Activated T-cell treated with anti-CD3 and anti-CD28 coated beads for 1 hour (primary cell): ENCODE measurements around the gene CFAP97D2.
"Not testable (repeated sequence)": the region's sequence is repeated elsewhere in the genome, so short reads cannot be mapped to it uniquely, and the experiment has no call there.

Source experiments
- DNase-seq: peaks from one replicate; pipeline ENCODE4 v3.0.0-alpha.2; 2020; ENCODE audit warnings: low read depth

The CFAP97D2 gene

DNA sequence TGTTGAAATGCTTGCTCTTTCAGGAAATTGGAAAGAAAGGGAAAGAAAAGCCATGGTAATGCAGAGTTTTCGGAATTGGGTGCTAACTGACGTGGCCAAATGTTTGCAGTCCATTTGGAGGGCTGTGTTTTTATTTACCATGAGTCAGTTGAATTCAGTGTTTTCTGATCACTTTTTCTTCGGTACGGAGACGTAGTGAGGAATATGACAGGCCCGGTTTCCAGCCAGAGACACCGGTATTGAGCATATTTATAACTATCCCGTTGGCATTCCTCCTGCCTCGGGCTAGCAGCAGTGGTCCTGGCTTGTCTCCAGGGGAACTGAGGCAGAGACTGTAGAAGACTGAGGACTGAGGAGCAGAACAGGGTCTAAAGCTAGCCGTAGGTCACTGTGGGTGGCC, 56.6 kb downstream of the CFAP97D2 start:
- no peak for DNase-seq

DNA sequence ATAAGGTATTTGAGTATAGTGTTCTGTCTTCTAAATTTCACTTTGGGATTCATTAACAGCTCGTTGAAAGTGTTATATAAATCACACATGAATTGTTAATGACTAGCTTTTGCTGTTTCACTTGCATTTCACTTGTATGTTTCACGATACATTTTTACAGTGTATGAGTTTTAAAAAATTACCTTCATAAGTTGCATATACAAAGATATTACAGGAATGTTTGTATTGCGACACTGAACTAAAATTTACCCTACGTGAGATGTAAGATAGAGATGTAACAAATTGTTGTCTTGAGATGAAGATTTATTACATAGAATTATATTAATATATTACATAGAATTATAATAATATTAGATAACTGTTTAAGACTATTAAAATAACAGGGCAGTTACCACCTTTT, 57.2 kb downstream of the CFAP97D2 start:
- DNase-seq: no peak

DNA sequence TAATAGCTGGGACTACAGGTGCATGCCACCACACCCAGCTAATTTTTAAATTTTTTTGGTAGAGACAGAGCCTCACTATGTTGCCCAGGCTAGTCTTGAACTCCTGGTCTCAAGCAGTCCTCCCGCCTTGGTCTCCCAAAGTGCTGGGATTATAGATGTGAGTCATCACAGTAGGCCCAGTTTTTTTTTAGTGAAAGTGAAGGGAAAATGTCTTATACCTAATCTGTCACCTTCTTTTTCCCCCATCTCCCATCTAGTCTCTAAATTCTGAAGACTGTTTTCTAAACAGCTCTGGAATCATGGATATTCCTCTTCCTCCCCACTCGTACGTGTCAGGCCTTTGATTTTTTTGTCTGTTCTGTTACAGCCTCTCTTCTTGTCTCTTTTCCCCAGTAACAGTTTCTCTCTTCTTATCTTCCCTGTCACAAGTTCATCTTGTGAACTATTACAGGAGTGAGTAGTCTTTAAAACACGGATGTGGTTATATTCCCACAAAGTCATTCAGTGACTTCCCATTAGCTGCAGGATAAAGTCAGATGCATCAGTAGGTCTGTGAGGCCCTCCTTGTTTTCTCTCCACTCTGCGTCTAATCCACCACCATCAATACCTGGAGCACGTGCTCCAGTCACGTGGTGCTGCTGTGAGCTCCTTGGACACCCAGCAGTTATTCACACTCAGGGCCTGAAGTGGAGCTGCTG, 58.5 kb downstream of the CFAP97D2 start:
- DNase-seq: no peak

DNA sequence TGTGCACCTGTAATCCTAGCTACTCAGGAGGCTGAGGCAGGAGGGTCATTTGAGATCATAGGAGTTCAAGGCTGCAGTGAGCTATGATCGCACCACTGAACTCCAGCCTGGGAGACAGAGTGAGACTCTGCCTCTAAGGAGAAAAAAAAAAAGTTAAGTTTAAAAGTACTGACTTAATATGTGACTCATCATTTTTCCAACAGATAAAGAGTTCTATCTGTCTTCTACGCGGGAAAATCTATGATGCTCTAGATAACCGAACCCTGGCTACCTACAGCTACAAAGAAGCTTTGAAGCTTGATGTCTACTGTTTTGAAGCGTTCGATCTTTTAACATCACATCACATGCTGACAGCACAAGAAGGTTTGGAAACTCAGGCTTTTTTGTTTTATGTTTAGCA, 62.9 kb downstream of the CFAP97D2 start:
- no peak for DNase-seq

DNA sequence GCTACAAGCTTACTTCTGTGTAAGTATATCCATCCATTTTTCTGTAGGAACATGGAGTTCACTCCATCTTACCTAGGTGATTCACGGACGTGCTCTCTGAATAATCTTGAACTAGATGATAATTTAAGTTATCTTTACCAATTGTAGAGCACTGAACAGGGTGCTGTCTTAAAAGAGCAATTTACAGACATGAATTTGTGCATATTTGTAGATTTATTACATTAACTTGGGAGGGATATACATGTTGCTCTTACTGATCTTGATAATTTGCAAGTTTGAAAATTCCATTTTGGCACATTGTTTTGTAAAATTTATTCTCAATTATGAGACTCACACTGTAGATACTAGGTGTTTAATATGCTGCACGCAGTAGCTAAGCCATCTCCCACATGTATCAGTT, 64.9 kb downstream of the CFAP97D2 start:
- no peak for DNase-seq

DNA sequence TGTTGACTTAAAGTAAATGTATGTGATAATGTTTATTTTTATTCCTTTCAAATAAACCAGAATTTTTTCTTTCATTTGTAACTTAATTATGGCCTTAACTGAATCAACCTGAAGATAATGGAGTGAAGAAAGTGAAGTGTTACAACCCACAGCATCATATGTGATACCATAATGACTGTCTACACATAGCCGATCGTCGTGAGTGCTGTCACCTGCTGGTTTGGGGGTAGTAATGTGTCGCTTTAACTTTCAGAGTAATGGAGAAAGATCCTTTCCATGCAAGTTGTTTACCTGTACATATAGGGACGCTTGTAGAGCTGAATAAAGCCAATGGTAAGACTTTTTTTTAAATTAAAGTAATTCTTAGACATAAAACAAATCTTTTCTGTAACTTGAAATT, 65.6 kb downstream of the CFAP97D2 start:
- no peak for DNase-seq

DNA sequence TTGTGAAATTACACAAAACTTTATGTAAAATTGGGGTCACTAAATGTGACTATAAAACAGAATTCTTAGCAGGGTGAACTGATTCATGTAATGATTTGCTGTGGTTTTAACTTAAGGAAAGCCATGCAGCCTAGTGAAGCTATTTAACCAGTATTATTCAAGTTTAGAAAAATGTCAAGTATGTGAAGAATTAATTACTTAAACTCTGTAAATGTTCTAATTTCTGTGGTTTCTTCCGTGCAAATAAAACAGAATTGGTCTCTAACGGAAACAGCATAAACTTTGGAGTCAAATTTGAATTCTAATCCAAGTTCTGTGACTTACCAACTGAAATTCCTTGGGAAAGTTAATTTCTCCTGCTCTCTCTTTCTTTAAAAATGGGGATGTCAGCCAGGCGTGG, 69.0 kb downstream of the CFAP97D2 start:
- no peak for DNase-seq

DNA sequence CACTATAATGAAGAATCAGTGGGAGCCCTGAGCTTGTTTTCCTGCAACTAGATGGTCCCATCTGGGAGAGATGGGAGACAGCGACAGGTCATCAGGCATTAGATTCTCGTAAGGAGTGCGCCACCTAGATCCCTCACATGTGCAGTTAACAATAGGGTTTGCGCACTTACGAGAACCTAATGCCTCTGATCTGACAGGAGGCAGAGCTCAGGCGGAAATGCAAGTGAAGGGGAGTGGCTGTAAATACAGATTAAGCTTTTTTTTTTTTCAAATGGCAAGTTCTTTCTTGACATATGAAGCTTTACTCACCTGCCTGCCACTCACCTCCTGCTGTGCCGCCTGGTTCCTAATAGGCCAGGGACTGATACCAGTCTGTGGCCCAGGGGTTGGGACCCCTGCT, 70.0 kb downstream of the CFAP97D2 start:
- no peak for DNase-seq

DNA sequence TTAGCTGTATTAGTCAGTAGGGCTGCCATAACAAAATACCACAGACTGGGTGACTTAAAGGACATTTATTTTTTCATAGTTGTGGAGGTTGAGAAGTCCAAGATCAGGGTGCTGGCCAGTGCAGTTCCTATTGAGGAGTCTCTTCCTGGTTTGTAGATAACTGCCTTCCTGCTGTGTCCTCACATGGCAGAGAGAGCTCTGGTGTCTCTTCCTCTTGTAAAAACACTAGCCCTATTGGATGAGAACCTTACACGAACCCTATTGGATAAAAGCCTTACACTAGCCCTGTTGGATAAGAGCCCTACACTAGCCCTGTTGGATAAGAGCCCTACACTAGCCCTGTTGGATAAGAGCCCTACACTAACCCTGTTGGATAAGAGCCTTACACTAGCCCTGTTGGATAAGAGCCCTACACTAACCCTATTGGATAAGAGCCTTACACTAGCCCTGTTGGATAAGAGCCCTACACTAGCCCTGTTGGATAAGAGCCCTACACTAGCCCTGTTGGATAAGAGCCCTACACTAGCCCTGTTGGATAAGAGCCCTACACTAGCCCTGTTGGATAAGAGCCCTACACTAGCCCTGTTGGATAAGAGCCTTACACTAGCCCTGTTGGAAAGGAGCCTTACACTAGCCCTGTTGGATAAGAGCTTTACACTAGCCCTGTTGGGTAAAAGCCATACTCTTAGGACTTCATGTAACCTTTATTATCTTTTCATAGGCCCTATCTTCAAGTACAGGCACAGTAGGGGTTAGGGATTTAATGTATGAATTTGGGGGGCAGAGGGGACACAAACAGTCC, 72.8 kb downstream of the CFAP97D2 start:
- not testable (repeated sequence) for DNase-seq

DNA sequence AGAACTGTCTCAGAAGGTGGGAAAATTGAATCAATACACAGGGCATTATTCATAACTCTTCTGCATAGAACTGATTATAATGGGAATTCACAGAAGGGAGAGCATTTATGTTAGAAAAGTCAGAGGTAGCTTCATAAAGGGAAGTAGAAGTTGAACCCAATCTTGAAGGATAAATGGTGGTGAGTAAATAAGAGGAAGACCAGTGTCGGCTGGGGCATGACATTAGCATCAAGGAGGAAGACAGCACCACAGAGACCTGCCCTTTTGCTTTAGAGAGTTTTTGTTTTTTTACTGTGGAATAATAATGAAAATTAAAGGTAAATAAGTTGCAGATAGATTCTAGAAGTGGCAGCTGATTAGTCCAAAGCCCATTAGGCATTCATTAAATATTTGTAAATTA, 77.5 kb downstream of the CFAP97D2 start:
- DNase-seq: no peak

DNA sequence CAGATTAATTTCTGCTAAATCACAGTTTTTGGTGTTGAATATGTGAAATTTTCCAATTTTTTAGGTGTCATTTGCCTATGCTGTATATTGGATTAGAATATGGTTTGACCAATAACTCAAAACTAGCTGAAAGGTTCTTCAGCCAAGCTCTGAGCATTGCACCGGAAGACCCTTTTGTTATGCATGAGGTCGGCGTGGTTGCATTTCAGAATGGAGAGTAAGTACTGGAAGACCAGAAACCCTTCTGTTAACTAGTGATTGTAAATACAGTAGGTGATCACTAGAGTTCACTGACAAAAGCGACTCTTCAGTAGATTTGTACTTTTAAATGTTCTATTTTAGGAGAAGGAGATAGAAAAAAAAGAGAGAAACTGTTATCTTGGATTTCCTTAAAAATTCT, 78.0 kb downstream of the CFAP97D2 start:
- no peak for DNase-seq

DNA sequence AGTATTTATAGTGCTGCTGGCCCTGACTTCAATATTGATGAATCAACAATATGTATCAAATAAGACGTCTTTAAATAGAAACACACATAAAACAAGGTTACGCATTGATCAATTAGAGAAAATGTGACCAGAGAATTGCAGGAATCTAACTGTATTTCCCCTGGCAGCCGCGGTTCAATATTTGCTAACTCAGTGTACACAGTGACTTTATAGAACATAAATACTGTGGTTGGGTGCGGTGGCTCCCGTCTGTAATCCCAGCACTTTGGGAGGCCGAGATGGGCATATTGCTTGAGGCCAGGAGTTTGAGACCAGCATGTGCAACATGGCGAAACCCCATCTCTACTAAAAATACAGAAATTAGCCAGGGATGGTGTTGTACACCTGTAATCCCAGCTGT, 79.5 kb downstream of the CFAP97D2 start:
- DNase-seq: no peak

DNA sequence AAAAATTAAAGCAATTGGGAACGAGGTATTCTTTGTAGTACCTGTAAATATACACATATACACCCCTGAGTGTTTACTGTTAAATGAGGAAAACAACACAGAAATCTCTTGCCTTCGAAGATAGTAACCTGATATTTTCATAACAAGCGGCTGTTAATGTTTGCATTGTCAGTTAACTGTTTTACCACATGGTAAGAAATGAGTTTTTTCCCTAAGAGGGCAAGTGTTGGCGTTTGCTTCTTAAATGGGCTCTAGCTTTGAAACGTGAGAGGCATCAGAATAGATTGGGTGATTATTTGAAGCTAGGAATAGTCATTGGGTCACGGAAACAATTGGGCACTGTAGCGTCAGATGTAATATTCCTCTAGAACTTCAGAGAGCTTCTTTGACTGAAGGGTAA, 80.3 kb downstream of the CFAP97D2 start:
- DNase-seq: no peak

DNA sequence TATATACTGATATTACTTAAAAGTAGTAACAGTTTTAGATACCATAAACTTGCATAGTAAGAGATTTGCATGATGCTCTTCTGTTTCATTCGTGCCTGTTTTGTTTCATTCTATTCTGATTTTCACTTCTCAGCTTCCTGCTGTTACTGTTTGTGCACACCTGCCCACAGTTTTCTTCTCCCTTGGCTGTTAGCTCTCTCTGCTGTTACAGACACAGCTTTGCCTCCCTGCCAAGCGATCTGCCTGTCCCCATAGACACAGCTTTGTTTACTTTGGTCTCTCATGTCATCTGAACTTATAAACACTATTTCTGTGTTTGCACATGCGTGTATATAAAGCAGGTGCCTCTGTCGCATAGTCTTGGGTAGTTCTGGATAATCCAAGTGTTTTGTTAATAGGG, 80.9 kb downstream of the CFAP97D2 start:
- no peak for DNase-seq

DNA sequence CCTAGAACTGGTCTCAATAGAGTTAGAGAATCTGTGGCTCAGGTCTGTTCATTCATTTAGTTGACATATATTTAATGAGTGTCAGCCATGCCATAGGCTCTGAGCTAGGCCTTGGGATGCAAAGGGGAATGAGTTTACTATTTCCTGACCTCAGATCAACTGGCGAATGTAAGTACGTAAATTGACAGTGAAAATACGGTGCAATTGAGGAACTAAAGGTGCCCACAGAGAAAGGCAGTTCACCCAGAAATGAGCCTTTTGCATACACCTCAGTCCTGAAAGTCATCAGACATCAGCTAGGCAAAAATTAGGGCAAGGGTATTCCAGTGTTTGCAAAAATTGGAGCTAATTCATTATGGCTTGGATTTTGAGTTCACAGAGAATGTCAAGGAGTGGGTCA, 81.8 kb downstream of the CFAP97D2 start:
- no peak for DNase-seq

DNA sequence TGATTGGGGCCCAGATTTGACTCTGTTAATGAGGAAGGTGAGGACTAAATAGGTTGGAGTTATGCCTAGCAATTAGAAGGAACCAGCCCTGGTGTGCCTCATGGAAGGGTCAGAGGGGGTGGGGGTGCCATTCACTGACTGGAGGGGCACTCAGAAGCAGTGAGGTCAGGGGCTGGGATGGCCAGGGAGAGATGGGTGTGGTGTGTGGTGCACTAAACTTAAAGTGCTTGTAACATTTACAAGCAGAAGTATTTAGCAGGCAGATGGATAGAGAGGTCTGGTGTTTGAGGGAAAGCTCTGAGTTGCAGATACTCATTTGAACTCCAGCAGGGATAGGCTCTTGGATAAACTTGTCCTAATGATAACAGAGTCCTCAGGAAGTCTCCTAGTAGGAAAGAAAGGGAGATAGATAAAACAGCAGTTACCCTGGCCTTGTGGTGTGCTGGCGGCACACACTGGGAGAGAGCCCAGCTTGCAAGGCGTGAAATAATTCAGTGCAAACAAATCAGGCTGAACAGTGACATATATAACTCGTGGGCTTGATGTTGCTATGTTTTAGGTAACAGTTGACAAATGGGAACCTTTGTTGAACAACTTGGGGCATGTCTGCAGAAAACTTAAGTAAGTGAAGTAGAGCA, 82.4 kb downstream of the CFAP97D2 start:
- DNase-seq: no peak

DNA sequence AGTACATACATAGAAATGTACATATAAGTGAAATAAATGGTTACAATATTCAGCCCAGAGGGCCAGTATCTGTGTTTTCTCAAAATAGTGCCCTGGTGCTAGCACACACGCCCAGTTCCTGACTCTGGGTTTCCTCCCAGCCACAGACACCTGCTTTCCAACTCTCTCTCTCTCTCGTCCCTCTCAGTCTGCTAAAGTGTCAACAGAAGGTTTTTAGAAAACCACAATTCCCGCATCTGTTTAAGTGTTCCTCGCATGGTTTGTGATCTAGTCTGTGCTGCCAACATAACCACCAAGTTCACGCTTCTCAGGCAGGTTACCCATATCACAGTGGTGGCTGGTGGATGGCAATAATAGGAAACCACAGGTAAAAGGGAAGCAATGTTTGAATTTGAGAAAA, 84.5 kb downstream of the CFAP97D2 start:
- DNase-seq: no peak

DNA sequence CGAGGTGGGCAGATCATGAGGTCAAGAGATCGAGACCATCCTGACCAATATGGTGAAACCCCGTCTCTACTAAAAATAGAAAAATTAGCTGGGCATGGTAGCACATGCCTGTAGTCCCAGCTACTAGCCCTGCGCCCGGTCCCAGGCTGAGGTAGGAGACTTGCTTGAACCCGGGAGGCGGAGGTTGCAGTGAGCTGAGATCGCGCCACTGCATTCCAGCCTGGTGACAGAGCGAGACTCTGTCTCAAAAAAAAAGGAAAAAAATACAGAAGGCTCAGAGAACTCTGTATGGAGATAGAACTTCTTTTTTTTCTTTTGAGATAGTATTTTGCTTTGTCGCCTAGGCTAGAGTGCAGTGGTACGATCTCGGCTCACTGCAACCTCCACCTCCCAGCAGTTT, 85.3 kb downstream of the CFAP97D2 start:
- not testable (repeated sequence) for DNase-seq

DNA sequence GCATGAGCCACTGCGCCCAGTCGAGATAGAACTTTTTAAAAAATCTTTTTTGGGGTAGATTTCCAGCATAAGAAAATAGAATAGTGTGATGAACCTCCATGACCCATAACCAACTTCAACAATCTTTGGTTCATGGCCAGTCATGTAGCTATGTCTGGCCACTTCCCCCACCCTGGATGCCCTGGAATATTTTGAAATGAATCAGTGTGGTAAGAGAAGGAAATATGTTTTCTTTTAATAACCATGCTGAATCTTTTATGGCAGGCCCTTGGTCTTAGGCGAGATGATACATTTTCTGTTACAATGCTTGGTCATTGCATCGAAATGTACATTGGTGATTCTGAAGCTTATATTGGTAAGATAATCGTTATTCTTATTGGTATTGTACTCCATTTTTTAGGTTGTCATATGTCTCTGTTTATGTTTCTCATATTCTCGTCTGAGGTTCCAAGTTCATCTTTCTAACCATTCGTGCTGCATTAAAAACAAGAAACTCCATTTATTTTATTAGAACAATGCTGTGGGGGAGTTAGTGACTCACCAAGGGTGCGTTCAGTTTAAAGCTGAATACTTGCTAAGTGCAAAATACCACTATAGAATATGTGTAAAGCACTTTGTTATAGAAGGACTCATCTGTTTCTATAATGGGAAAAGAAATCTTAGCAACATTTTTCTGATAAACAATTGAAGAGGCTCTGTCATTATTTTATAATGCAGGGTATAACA, 86.0 kb downstream of the CFAP97D2 start:
- DNase-seq: no peak

DNA sequence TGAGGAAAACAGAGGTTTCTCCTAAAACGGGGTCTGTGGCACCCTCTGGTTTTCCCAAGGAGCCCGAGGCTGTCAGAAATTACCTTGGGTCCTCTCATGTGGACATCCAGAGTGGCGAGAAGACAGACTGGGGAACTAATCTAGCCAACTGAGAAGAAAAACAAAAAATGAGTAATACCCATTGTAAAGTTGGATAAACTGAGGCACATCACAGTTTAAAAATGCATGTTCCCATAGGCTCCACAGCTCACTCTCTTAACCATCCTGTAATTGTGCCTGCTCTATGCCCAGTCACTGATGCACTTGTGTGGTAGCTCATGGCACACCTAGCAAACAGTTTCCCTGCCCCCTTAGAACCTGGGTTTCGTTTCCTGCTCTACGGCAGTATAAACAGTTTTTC, 87.2 kb downstream of the CFAP97D2 start:
- DNase-seq: no peak

DNA sequence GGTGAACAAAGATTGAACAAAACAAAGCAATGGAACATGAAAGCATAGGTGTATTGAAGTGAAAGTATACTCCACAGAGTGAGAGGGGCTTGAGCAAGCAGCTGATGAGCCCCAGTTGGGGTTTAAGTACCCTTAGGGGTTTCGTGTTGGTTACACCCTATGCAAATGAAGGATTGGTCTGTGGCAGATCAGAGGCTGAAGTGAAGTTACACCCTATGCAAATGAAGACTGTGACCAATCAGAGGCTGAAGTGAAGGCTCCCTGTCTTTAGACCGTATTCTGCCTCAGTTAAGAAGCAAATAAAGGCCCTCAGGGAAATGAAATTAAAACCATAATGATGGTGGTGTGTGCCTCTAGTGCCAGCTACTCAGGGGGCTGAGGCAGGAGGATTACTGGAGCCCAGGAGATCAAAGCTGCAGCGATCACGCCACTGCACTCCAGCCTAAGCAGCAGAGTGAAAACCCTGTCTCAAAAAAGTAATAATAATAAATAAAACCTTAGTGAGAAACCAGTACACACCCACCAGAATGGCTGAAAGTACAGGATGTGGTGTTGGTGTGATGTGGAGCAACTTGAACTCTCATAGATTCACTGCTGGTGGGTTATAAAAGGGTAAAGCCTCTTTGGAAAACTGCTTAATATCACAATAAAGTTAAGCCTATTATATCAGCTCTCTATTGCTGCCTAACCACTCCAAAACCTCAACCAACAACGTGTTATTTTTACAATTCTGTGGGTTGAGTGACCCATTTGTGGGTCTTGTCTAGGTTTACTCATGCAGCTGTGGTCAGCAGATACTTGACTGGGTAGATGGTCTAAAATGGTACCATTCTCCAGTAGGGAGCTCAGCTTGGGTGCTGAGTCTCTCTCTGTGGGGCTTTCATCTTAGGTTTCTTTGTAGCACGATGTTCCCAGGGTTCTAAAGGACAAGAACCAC, 89.6 kb downstream of the CFAP97D2 start:
- no peak for DNase-seq
